LNCAP (cell line): ENCODE measurements around the gene MAN2A2.

Experiments used
- TF ChIP-seq, protein P1 (sequence below): fragments of 450-650 bp; IDR thresholded peaks from 2 replicates; pipeline ENCODE4 v1.5.1; 2017; ENCODE audit warnings: mild to moderate bottlenecking

MAN2A2 gene

GRCh38 chr15:90949979-90950675 lies 47.0 kb downstream of the MAN2A2 start:
- TF ChIP-seq, protein P1, sequence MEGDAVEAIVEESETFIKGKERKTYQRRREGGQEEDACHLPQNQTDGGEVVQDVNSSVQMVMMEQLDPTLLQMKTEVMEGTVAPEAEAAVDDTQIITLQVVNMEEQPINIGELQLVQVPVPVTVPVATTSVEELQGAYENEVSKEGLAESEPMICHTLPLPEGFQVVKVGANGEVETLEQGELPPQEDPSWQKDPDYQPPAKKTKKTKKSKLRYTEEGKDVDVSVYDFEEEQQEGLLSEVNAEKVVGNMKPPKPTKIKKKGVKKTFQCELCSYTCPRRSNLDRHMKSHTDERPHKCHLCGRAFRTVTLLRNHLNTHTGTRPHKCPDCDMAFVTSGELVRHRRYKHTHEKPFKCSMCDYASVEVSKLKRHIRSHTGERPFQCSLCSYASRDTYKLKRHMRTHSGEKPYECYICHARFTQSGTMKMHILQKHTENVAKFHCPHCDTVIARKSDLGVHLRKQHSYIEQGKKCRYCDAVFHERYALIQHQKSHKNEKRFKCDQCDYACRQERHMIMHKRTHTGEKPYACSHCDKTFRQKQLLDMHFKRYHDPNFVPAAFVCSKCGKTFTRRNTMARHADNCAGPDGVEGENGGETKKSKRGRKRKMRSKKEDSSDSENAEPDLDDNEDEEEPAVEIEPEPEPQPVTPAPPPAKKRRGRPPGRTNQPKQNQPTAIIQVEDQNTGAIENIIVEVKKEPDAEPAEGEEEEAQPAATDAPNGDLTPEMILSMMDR = no peak

GRCh38 chr15:90950676-90951075 lies 47.6 kb downstream of the MAN2A2 start:
- TF ChIP-seq, protein P1 = no peak

- TF ChIP-seq, protein P1 = no peak
These were observed 50.0 kb downstream of the MAN2A2 start for GRCh38 chr15:90952901-90953677.

- TF ChIP-seq, protein P1 = no peak
These were observed 51.0 kb downstream of the MAN2A2 start for GRCh38 chr15:90953947-90954711.

DNA sequence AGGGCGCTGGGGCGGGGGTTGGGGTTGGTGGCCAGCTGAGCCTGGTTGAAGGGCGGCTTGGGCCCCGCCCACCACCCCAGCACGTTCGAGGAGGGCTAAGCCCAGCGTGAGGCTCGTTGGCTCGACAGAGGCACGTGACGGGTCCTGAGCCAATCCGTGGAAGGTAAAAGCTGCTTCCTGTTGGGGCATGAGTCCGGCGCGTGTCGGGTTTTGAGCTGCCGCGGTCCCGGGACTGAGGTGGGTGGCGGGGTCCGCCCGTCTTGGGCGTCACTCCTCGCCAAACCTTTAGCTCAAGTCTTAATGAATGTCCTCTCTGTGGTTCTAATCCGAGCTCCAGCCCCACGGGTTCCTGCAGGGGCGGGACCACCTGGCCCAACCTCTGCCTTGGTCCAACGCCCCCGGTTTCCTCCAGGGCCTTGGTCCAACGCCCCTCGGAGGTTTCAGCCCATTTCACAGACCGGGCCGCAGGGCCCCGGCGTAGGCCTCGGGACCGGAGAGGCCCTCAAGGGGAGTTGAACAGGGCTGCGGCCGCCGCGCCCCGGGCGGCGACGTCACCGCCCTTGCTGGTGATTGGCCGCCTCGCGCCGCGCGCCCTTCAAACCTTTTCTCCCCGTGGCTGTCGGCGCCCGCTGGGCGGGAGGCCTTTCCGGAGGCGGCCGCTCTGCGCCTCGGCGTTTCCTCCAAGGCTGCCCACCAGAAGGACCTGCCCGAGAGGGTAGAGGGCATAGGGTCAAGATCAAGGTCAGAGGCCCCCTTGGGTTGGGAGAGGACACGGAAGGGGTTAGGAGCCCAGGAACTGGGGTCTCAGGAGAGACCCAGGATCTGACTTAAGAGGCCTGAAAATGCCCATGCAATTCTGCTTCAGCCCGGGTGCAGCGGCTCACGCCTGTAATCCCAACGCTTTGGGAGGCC lies 51.9 kb downstream of the MAN2A2 start, which contains the start of gene RCCD1:
TSS of gene RCCD1 (plus strand) at position 173 of the 912 bp plus-strand sequence. CDS start 1,851 bp downstream, outside the sequence.
- TF ChIP-seq, protein P1 = no peak

- TF ChIP-seq, protein P1 = no peak
These were observed 52.6 kb downstream of the MAN2A2 start for GRCh38 chr15:90955624-90956273.
